Mucosa of descending colon (tissue), 3 donors: ENCODE data around the gene CYP1A2. TPM values are rescaled to one million over a fixed set of nuclear protein-coding genes. Genes with fewer than 3 reads are reported as not detected.

Experiments used
- ATAC-seq: fragments of 200-7000 bp; cut with Tn5 transposase; one replicate; pipeline ENCODE4 v1.9.1; 2020; ENCODE audit warnings: mild to moderate bottlenecking, moderate library complexity
- DNase-seq, 3 donors: peaks; one replicate each; pipeline ENCODE4 v3.0.0-alpha.2; 2020
- H3K36me3 ChIP-seq: fragments of 200-600 bp; one replicate; pipeline ENCODE4 v1.8.0; 2021; ENCODE audit warnings: low read depth, mild to moderate bottlenecking
- H3K4me1 ChIP-seq: fragments of 200-600 bp; one replicate; pipeline ENCODE4 v1.8.0; 2021; ENCODE audit warnings: low read depth, mild to moderate bottlenecking
- H3K4me3 ChIP-seq: fragments of 200-600 bp; one replicate; pipeline ENCODE4 v1.8.0; 2021; ENCODE audit warnings: mild to moderate bottlenecking
- H3K9me3 ChIP-seq: fragments of 200-600 bp; one replicate; pipeline ENCODE4 v1.8.0; 2021; ENCODE audit warnings: mild to moderate bottlenecking
- CTCF ChIP-seq: fragments of 200-600 bp; IDR thresholded peaks from one replicate; pipeline ENCODE4 v1.8.0; 2022; ENCODE audit warnings: antibody characterized with exemption, mild to moderate bottlenecking
- intact Hi-C, 2 donors: fragments of 100-400 bp; cut with DNase I in 1 of 2; cut with micrococcal nuclease in 1 of 2; formaldehyde crosslinking; loops; one replicate each; pipeline versions ENCODE4 v1.11.0 to v1.11.1; 2022; cut with DNase I, micrococcal nuclease
- total RNA-seq, 3 donors: library from RNA; stranded (reverse); fragmentation: NEBNext Ultra II Directional in 2 of 3; extraction: Animal tissue kit (Norgen Biotek cat#: 25700) in 2 of 3; gene quantifications; one replicate each; pipeline versions ENCODE4 v1.2.1 to v1.2.4, GENCODE V29; 2021 to 2023
- donor health status: DM: no; HTN: no; CAD: no; lungs with moderate emphysema.
- donor health status: DM: no; HTN: no; CAD: no.
- donor health status: DM: no; HTN: yes; CAD: no.

Gene CYP1A2
- total RNA-seq, 3 donors from 2014 or later: not detected

GRCh38 chr15:74746389-74746788, 2.3 kb upstream of the CYP1A2 start:
- ATAC-seq: no peak
- TF ChIP-seq CTCF: no peak

GRCh38 chr15:74749832-74750231, 1.2 kb downstream of the CYP1A2 start:
- no peaks in the 10 kb centered on the region for H3K4me1 ChIP-seq
- DNase-seq: no peak
- intact Hi-C loops: no loop called here
- no peak for TF ChIP-seq CTCF
- H3K9me3 ChIP-seq: no peaks in the 10 kb centered on the region
- H3K36me3 ChIP-seq: no peaks in the 10 kb centered on the region
- H3K4me3 ChIP-seq: no peak overlapping the region
- no peak for ATAC-seq

More at GRCh38 chr15:74746389-74746788, 2.3 kb upstream of the CYP1A2 start:
- no peaks in the 10 kb centered on the region for H3K4me1 ChIP-seq
- no peaks in the 10 kb centered on the region for H3K9me3 ChIP-seq
- no peak overlapping the region for H3K4me3 ChIP-seq
- no peaks in the 10 kb centered on the region for H3K36me3 ChIP-seq
- intact Hi-C loops: no loop called here
- no peak for DNase-seq

- no peak overlapping the region for H3K4me3 ChIP-seq
- H3K36me3 ChIP-seq: no peaks in the 10 kb centered on the region
- DNase-seq (no peak), ATAC-seq (no peak)
- no peaks in the 10 kb centered on the region for H3K9me3 ChIP-seq
- TF ChIP-seq CTCF: no peak
- intact Hi-C loops: no loop called here
- no peaks in the 10 kb centered on the region for H3K4me1 ChIP-seq
Observed at GRCh38 chr15:74750751-74751150, 2.1 kb downstream of the CYP1A2 start.

DNA sequence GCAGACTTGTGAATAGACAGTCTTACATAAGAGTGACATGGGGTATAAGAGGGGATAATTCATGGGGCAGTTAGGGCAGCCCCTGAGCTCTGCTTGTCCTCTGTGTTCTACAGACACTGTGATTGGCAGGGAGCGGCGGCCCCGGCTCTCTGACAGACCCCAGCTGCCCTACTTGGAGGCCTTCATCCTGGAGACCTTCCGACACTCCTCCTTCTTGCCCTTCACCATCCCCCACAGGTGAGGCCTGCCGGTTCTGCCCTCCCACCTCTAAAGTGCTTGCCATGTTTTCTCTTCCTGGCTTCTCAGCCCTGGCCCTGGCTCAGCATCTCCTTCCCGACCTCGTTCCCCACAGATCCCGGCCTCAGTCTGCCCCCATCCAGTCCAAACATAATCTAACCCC, 3.4 kb downstream of the CYP1A2 start:
- no peak for TF ChIP-seq CTCF
- Histone ChIP-seq H3K9me3 (no peaks in the 10 kb centered on the region), H3K4me3 (no peak overlapping the region), H3K36me3 (no peaks in the 10 kb centered on the region), H3K4me1 (no peaks in the 10 kb centered on the region)
- no peak for DNase-seq
- intact Hi-C loops: no loop called here
- no peak for ATAC-seq

DNA sequence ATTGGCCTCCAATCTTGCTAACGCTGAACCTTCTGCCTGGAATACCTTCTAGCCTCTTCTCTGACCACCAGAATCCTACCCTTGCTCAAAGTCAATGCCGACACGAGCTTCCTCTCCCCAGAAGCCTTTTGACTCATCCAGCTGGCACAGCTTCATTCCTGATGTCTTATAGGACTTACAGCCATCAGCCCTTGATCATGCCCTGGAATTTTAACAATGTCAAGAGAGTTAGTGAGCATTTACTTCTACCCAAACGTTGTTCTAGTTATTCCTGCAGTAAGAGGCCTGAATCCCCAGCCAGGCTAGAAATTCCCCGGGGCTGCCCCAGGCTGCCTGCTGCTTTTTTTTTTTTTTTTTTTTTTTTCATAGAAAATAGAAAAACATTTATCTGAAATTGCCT, 3.9 kb downstream of the CYP1A2 start:
- no peak for ATAC-seq
- no peaks in the 10 kb centered on the region for H3K4me1 ChIP-seq
- DNase-seq: no peak
- H3K4me3 ChIP-seq: no peak overlapping the region
- H3K9me3 ChIP-seq: no peaks in the 10 kb centered on the region
- H3K36me3 ChIP-seq: no peaks in the 10 kb centered on the region
- TF ChIP-seq CTCF: no peak
- intact Hi-C loops: no loop called here

GRCh38 chr15:74754593-74755215, 6.1 kb downstream of the CYP1A2 start:
- intact Hi-C loops: no loop called here
- Histone ChIP-seq H3K4me1 (no peaks in the 10 kb centered on the region), H3K36me3 (no peaks in the 10 kb centered on the region), H3K4me3 (no peak overlapping the region), H3K9me3 (no peaks in the 10 kb centered on the region)
- no peak for ATAC-seq
- DNase-seq: no peak
- TF ChIP-seq CTCF: no peak
